HG03095 (cell line): ENCODE measurements around the gene GPHA2.

Experiments used
- ATAC-seq: cut with Tn5 transposase; IDR thresholded peaks from one replicate; pipeline ENCODE4 v1.9.1; 2021; ENCODE audit warnings: moderate library complexity; ENCODE audit not compliant: unreplicated experiment

GPHA2 gene

DNA sequence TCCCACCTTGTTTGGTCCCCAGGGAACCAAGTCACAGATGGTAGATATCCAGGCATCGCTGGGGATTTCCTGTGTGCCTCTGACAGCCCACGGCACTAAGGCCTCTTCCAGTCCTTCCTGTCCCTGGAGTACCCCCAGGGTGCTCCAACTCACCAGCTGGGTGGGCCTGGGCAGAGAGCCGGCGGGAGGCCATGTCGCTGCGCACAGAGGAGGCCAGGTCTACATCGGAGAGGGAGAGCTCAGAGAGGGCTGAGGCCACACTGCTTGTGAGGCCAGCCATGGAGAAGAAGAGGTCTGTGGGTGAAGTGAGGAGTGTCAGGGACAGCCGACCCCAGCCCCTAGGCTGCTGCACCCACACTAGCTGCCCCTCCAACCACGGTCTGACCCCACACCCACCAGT is 24.0 kb downstream of the GPHA2 start:
- no peak for ATAC-seq

DNA sequence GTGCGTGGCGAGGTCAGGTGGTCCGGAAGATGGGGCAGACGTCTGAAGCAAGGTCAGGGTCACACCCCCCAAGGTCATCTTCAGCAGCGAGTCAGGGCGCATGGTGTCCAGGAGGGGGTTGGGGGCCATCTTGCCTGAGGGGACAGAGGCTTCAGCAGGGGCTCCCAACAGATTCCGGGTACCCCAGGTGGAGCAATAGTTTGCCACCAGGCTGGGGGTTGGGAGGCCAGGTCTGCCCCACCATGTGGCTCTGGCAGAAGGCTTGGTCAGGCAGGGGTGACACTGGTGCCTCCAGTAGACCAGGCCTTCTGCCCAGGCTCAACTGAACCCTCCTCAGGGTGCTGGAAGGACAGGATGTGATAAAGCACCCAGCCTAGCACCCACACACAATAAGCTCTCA is 24.6 kb downstream of the GPHA2 start:
- no peak for ATAC-seq

DNA sequence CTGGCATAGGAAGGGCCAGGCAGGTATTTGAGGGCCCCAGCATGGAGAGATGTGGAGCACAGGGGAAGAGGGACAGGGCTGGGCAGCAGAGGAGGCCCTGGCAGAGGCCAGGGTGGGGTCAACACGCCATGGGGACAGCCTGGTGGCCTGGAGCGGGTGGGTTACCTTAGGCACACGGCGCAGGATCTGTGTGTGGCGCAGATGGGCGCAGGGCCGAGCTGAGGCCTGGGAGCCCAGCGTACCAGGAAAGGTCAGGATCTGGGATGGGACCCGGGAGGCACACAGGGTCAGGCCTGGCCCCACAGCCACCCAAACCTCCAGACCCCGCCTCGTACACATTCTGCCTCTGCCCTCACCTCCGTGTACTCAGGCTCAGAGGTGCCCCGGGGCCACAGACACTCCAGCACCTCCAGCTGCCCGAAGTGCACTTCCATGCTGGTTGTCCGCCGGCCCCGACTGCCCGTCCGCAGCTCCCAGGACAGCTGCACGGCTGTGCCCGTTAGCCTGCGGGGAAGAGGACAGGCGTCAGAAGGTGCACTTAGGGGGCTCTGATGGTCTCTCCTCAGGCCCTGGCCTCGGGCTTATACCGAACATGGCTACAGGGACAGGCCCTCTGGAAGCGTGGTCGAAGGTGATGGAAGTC is 25.1 kb downstream of the GPHA2 start:
- no peak for ATAC-seq

DNA sequence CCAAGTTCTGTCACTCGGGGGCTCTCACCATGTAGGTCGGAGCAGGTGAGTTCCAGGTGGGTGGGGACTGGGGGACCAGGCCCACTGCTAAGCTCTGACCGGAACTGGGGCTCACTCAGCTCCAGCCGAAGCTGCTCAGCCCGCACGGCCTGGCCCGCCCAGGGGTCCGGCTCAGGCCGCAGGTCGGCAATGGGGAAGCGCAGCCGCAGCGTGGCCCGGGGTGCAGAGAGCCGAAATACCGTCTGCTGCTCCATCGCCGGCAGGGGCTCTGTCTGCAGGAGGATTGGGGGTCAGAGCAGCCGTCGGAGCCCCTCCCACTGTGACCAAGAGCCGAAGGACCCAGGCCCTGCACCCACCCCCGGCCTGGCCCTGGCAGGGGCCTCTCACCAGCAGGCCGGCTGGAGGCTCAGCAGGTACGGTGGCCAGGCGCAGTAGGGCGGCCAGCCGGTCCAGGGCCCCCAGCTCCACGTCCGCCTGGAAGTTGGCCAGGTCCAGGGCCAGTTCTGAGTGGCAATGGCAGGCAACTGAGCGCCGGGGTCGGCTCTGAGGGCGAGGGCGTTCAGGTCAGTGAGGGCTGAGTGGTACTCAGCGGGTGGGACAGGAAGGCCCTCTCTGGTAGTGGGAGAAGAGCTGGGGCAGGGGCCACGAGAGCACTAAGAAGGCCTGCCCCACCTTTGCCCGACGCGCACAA is 25.9 kb downstream of the GPHA2 start:
- no peak for ATAC-seq

DNA sequence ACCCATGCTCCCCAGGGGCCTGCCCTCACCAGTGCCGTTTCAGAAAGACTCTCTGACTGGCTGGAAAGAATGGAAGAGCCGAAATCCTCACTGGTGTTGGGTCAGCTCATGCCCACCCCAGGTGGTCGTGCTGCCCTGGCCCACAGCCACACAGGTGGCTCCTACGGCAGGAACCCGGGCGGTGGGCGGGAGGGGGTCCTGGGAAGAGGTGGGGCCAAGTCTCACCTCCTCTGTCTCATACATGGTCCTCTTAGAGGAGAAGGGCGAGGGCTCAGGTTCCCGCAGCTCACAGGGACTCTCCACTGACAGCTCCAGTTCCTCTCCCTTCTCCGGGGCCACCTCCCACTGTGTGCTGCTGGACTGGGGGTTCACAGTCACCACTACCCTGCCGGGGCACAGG is 26.9 kb downstream of the GPHA2 start:
- no peak for ATAC-seq

DNA sequence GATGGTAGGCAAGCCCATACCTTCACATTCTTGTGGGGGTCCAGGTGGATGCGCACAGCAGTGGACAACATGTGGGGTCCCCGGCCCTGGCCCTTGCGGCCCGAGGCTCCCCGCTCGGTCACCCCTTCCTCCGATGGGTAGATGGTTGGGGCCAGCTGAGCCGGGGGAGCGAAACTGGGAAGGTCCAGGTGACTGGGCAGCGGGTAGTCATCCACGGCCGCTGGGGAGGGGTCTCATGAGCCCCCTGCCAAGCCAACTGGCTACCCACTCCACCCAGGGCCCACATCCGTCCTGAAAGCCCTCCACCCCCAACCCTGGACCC is 29.4 kb downstream of the GPHA2 start:
- ATAC-seq: no peak

DNA sequence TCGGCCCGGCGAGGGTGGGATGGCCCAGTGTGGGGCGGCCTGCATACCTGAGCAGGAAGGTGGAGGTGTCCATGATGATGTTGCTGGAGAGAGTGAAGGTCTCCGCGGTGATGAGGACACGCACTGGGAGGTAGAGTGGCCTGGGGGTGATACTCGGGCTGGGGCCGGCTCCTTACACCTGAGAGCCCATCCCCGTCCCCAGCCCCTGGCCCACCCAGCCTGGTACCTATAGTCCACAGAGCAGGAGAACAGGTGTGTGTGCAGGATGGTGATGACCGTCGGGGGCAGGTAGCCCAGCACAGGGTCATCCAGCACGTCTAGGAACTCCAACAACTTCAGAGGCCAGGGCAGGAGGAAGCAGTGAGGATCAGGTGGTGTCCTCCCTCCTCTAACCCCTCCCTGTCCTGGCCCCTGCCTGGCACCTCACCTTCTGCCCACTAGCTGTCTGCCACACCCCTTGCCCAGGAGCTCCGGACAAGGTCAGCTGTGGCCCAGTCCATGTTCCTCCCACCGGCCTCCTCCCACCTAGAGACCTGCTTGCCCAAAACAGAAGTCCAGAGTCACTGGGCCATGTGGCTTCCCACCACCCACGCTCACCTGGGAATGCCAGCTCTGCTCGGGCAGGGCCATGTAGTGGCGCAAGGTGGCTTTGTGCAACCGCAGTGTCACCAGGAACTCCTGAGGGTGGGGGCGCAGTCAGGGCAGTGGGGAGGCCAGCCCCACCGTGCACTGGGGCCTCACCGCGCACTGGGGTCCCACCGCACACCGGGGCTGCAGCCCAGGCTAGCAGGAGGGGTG is 30.0 kb downstream of the GPHA2 start:
- ATAC-seq: no peak

DNA sequence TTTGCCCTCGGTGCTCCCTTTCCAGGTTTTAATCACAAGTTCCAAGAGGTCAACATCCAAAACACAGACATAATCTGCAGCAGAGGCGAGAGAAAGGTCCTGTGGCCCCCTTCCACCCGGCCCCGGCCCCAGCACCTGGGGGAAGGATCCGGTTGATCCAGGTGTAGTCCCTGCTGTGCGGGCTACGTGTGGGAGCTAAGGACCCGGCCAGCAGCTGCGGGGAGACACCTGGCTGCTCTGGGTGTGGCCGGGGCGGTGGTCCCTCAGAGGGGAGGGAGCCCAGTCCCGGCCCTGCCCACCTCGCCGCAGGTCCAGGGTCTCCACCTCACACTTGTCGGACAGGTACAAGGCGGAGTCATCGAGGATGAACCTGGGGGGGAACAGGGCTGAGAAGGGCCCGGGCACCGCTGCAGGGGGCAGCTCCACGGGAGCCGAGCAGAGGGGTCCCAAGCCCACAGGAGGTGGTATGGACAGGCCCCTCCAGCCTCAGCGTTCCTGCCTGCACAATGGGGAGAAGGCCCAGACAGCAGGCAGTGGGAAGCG is 32.3 kb downstream of the GPHA2 start:
- no peak for ATAC-seq

DNA sequence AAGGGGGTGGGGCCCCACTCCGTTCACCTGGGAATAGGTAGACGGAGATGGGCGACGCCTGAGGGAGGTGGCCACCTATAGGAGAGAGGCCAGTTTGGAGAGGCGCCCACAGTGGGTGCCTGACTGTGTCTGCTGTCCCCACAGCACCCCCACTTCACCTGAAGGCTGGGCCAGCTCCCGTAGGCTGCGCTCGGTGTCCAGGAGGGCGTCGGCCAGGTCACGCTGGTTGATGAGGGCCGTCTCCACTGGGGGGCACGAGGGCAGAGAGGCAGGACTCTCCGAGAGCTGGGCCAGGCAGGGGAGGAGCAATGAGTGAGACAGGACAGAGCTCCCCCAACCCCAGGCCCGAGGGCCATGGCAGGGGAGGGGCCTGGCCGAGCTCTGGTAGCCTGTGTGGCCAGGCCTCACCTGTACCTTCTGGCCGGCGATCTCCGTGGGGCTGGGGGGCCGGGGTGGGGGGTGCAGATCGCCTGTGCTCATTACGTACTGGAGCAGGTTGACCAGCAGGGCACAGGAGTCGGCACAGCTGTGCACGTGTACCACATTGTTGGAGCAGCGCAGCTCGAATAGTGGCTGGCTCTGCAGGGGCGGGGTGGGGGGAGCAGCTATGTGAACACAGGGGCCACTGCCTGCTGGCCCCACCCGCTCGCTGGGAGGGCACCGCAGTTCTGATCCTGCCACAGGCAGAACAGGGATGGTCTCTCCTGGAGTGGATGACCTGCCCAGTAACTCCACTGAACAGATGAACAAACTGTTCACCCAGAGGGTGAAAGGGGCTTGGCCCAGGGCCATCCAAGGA is 33.4 kb downstream of the GPHA2 start:
- no peak for ATAC-seq

DNA sequence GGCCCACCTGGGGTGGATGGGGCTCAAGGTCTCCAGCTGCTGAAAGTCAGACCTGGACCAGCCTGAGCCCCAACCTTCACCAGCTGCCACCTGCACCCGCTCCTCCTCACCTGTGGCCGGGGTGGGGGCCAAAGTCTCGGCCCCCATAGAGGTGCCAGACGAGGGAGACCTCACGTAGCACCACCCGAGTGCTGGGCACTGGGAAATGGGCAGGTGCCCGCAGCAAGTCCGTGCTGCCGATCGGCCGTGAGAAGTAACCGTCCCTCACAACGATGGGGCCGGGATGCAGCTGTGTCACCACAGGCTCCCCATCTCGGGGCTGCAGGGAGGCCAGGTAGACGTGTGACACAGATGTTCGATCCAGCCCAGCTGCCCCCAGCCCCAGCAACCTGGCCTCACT is 34.9 kb downstream of the GPHA2 start:
- ATAC-seq: no peak

DNA sequence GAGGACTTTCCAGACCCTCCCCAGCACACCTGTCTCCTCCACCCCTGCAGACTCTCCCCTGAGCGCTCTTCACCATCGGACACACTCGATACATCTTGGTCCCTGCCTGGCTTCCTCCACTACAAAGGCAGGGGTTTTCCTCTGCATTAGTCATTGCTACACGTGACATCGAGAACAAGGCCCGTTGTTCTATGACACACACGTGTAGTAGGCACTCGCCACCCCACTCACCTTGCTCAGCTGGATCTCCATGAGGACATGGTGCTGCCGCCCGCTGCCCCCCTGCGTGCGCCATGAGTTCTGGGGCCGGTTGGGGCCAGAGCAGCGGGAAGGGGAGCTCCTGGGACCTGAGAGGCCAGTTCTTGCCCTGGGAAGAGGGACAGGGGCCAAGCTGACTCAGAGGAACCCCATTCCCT is 35.4 kb downstream of the GPHA2 start:
- no peak for ATAC-seq

DNA sequence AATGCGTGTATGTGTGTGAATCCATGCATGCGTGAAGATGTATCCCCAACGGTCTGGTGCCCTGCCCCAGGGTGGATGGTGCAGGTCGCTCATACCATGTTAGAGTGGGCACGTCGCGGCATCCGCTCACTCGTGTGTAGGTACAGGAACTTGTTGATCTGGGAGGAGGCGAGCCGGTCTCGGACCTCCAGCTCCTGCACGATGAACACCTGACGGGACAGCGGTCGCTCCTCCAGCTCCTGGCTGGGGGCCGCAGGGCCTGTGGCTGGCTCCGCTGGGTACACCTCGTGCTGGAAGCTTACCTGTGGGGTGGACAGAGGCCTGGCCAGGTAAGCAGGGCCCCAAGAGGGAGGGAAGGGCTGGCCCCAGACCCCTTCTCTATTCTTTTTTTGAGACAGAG is 37.2 kb downstream of the GPHA2 start:
- no peak for ATAC-seq

DNA sequence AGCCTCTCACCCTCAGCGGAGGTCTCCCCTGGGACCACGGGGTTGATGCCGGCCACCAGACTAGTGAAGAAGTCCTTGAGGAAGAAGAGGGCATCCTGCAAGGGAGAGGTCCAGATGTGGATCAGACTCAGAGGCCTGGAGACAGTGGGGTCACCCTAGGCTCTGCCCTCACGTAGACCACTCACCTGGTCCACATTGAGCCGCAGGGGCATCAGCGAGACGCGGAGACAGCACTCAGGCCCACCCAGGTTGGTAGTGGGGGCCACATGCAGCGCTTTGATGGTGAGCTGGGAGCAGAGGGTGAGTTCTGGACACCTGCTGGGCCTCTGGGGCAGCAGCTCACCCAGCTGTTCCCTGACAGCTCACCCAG is 37.6 kb downstream of the GPHA2 start:
- ATAC-seq: no peak

DNA sequence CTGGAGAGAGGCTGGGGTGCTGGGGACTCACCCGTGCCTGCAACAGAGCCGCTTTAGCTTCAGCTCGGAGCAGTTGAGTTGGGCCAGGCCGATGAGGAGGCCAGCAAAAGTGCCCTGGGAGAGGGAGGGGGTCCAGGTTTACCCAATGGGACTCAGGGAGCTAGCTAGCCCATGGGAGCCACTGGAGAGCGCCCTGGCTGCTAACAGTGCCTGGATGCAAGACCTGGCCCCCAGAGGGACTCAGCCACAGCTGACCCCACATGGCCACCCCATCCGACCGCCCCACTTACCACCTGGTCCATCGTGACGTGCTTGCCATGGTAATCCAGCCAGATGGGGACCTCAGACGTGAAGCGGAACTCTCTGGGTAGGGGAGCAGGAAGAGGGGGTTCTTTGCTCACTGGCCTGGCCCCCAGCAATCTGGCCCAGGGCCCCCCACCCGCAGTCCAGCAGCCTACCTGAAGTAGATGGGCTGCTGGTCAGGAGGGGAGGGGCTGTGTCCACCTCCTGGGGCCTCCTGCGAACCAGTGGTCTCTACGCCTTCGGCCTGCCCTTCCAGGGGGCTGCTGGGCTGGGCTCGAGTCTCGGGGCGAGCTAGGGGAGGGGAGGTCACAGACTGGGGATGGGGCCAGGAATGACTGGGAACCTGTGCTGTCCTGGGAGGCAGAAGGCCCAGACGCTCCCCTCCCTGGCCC is 38.2 kb downstream of the GPHA2 start:
- ATAC-seq: no peak

DNA sequence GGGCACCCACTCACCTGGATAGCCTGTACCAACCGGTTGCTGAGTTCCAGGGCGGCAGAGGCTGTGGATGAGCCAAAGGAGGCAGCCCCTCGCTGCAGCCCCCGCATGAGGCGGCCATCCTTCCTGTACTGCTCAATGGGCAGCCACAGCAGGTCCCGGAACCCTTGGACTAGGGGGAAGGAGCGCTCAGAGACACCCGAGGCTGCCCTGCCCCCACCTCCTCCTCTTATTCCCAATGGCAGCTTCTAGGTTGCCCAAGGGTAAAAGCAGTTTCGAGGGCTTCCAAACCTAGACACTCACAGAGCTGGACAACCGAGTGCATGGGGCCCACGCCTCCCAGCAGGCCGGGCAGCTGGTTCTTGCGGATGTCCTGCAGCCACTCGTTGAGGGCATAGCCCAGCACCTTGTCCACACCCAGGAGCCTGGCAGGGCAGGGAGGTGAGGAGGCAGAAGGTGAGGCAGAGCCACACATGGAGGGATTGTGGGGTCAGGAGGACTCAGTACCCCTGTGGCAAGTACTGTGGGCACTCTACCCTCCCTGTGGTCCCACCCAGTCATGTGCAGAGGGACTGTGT is 39.2 kb downstream of the GPHA2 start:
- ATAC-seq: no peak

DNA sequence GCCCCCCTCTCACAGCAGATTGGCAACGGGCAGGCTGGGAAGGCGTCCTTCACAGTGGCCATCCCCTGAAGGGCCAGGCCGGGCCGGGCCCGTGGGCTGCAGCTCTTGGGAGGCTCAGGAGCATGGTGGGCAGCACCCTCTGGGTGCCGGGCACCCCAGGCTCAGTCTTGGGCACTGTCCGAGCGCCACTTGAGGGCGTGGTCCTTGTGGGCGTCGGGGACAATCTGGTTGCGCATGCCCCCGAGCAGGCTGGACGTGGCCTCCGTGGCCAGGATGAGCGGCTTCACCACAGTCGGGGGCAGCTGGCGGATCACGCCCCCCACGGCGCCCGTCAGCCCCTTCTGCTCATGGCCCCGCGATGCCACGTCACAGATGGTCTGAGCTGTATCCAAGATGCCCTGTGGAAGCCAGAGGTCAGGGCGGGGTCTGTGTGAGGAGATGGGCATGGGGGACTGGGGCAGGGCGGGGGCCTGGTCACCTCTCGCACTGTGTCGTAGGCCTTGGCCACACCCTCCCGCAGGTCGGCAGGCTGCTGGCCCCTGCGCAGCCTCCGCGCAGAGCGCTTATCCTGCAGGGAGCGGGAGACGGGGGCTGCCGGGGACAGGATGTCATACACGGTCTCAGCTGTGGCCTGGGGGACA is 40.8 kb downstream of the GPHA2 start:
- ATAC-seq: no peak

DNA sequence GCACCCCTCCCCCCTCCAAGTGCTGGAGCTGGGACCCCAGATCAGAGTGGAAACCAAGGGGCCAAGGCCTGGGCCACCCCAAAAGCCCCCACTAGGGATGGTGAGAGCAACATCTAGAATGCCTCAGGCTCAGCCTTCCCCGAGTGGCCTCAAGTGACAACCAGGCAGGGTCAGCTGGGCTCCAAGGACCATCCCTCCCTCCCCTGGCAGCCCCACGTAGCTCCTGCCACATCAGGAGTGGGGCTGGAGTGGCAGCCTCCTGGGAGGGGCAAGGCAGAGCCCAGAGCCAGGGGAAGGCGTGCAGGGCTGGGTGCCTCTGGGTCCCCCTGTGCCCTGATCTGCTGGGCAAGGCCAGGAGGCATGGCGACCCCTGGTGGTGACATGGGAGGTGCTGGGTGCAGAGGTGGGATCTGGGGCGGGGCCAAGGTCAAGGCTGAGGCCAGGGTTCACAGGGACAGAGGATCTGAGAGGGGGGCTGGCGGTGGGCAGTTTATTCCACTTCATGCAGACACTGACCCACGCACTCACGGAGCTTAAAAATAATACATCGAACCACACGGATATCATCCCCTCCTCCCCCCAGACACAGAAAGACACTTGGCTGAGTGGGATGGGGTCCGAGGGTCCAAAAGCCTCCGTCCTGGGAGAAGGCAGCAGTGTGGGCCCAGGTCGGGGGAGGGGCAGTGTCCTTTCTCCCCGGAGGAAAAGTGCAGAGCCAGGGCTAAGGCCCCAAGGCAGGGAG is 41.5 kb downstream of the GPHA2 start:
- no peak for ATAC-seq

DNA sequence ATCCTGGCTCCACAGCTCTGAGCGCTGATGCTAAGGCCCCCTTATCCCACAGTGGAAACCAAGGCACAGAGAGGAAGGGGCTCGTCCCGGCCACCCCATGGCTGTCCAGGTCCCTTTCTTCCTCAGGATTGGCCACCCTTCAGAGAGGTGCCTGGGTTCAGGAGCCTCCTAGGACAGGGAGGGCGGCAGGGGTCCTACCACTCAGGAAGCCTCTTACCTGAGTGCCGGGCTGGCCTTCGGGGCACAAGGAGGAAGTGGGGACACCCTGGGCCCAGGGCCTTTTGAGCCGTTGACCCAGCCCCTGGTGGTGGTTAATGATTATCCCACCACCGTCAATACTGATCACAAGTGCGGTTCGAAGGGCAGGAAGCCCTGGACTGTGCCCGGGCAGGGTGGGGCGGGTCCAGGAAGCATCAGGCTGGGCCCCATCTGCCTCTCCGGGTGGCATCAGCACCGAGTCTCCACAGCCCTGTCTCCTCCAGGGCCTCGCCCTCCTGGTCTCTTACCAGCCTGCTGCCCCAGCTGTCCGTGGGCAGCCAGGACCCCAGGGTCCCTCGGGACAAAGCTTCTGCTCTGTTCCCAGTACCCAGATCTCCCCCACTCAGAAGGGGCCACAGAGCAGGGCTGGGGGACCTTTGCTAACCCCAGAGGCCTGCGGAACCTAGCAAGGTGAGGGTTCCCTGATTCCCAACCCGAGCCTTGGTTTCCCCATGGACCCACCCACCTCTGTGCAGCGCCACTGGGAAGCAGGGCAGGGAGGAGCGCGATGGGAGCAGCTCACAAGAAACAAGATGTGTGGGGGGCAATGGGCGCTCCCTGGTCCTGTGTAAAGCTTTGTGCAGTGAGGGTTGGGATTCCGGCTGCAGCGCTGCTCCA is 42.3 kb downstream of the GPHA2 start:
- no peak for ATAC-seq
